Liver (tissue), 9 donors: ENCODE data around the gene CYP3A5. TPM values are rescaled to one million over a fixed set of nuclear protein-coding genes. Genes with fewer than 3 reads are reported as not detected.

Experiments used
- DNase-seq: peaks from one replicate; pipeline ENCODE4 v3.0.0-alpha.2; 2017; ENCODE audit warnings: low spot score
- H3K27ac ChIP-seq, 2 donors: one replicate each; pipeline ENCODE4 v1.7.0; 2013; ENCODE audit warnings: inconsistent platforms in 2 of 2, low read length in 2 of 2, control low read depth in 1 of 2, low read depth in 1 of 2, mild to moderate bottlenecking in 1 of 2
- H3K27me3 ChIP-seq, 4 donors: one replicate each; pipeline versions ENCODE4 v1.6.1 to v1.7.0; 2013; ENCODE audit warnings: low read length in 3 of 4, inconsistent platforms in 1 of 4, mild to moderate bottlenecking in 1 of 4, moderate library complexity in 1 of 4; ENCODE audit not compliant: control insufficient read depth in 4 of 4, insufficient read depth in 4 of 4
- H3K36me3 ChIP-seq, 4 donors: one replicate each; pipeline versions ENCODE4 v1.6.1 to v1.7.0; 2013; ENCODE audit warnings: low read length in 3 of 4, mild to moderate bottlenecking in 3 of 4, low read depth in 1 of 4, moderate library complexity in 1 of 4; ENCODE audit not compliant: control insufficient read depth in 4 of 4, insufficient read depth in 3 of 4
- H3K4me1 ChIP-seq, 4 donors: one replicate each; pipeline versions ENCODE4 v1.6.1 to v1.7.0; 2013; ENCODE audit warnings: low read length in 3 of 4, mild to moderate bottlenecking in 3 of 4, moderate library complexity in 1 of 4; ENCODE audit not compliant: control insufficient read depth in 4 of 4, insufficient read depth in 4 of 4
- H3K4me3 ChIP-seq, 3 donors: one replicate each; pipeline versions ENCODE4 v1.6.1 to v1.7.0; 2013; ENCODE audit warnings: low read length in 3 of 3, control low read depth in 1 of 3, low read depth in 1 of 3, mild to moderate bottlenecking in 1 of 3
- H3K9ac ChIP-seq, 2 donors: one replicate each; pipeline ENCODE4 v1.7.0; 2013; ENCODE audit warnings: low read length in 2 of 2, mild to moderate bottlenecking in 2 of 2, moderate library complexity in 2 of 2, control low read depth in 1 of 2, low read depth in 1 of 2
- H3K9me3 ChIP-seq, 4 donors: one replicate each; pipeline versions ENCODE4 v1.6.1 to v1.7.0; 2013; ENCODE audit warnings: low read length in 3 of 4; ENCODE audit not compliant: control insufficient read depth in 4 of 4
- EGR1 ChIP-seq, 2 donors: IDR thresholded peaks; 2 replicates each; pipeline ENCODE4 v1.6.1; 2016 to 2018; ENCODE audit warnings: antibody characterized with exemption in 2 of 2, low read depth in 2 of 2
- FOXA1 ChIP-seq: IDR thresholded peaks from 2 replicates; pipeline ENCODE4 v1.6.1; 2016; ENCODE audit warnings: antibody characterized with exemption
- FOXA2 ChIP-seq: IDR thresholded peaks from 2 replicates; pipeline ENCODE4 v1.6.1; 2016; ENCODE audit warnings: antibody characterized with exemption
- GABPA ChIP-seq, 2 donors: IDR thresholded peaks in 1 of 2; conservative IDR thresholded peaks in 1 of 2; 2 replicates each; pipeline ENCODE4 v1.6.1; 2016; ENCODE audit warnings: antibody characterized with exemption in 2 of 2, mild to moderate bottlenecking in 1 of 2, moderate library complexity in 1 of 2
- HNF4A ChIP-seq, 2 donors: conservative IDR thresholded peaks; 2 replicates each; pipeline ENCODE4 v1.6.1; 2016; ENCODE audit warnings: antibody characterized with exemption in 2 of 2, mild to moderate bottlenecking in 2 of 2
- HNF4G ChIP-seq: IDR thresholded peaks from 2 replicates; pipeline ENCODE4 v1.6.1; 2016; ENCODE audit warnings: antibody characterized with exemption
- NR2F2 ChIP-seq: IDR thresholded peaks from 2 replicates; pipeline ENCODE4 v1.6.1; 2016; ENCODE audit warnings: antibody characterized with exemption
- RAD21 ChIP-seq, 2 donors: IDR thresholded peaks; 2 replicates each; pipeline ENCODE4 v1.6.1; 2016; ENCODE audit warnings: antibody characterized with exemption in 2 of 2, mild to moderate bottlenecking in 2 of 2
- RXRA ChIP-seq, 2 donors: IDR thresholded peaks; 2 replicates each; pipeline ENCODE4 v1.6.1; 2017 to 2018; ENCODE audit warnings: antibody characterized with exemption in 2 of 2, mild to moderate bottlenecking in 1 of 2
- SP1 ChIP-seq: IDR thresholded peaks from 2 replicates; pipeline ENCODE4 v1.6.1; 2018; ENCODE audit warnings: antibody characterized with exemption, mild to moderate bottlenecking
- TAF1 ChIP-seq: conservative IDR thresholded peaks from 2 replicates; pipeline ENCODE4 v1.6.1; 2016; ENCODE audit warnings: antibody characterized with exemption, mild to moderate bottlenecking
- YY1 ChIP-seq: IDR thresholded peaks from 2 replicates; pipeline ENCODE4 v1.6.1; 2016; ENCODE audit warnings: antibody characterized with exemption, mild to moderate bottlenecking
- WGBS: extraction: QIAGEN DNeasy Blood & Tissue Kit; methylation state at CpG from one replicate; pipeline ENCODE4 v1.1.7; 2013; 5-methylcytosine and 5-hydroxymethylcytosine counted together
- polyA plus RNA-seq, 2 donors: library from polyadenylated mRNA; stranded (reverse) in 1 of 2; unstranded in 1 of 2; fragments of 200-250 nt in 1 of 2; fragments of >200 nt in 1 of 2; fragmentation: Nextera tagmentation in 1 of 2; extraction: Ambion mirVana in 1 of 2; gene quantifications; one replicate each; pipeline versions ENCODE4 v1.2.1 to v1.2.3, GENCODE V29; 2013 to 2015
- total RNA-seq, 2 donors: library from RNA; depleted of rRNA; stranded (reverse); fragments of >200 nt; gene quantifications; one replicate each; pipeline ENCODE4 v1.2.3, GENCODE V29; 2014
- TF ChIP-seq, protein P1 (sequence below): IDR thresholded peaks from 2 replicates; pipeline ENCODE4 v1.6.1; 2016; ENCODE audit warnings: antibody characterized with exemption
- TF ChIP-seq, protein P2 (sequence below): IDR thresholded peaks from 2 replicates; pipeline ENCODE4 v1.6.1; 2016; ENCODE audit warnings: antibody characterized with exemption, mild to moderate bottlenecking
- TF ChIP-seq, protein P3 (sequence below): IDR thresholded peaks from 2 replicates; pipeline ENCODE4 v1.6.1; 2016; ENCODE audit warnings: antibody characterized with exemption
- TF ChIP-seq, protein P4 (sequence below): fragments of 150-350 bp; IDR thresholded peaks from 2 replicates; pipeline ENCODE4 v1.5.1; 2017; ENCODE audit warnings: improper control_type of control experiment, low read depth, low read length; ENCODE audit not compliant: missing input control
- TF ChIP-seq, protein P5 (sequence below): IDR thresholded peaks from 2 replicates; pipeline ENCODE4 v1.6.1; 2016; ENCODE audit warnings: antibody characterized with exemption
- donor health status: healthy.
- donor health status: healthy.
- donor health status: healthy.
- donor health status: healthy.
- donor health status: healthy.

CYP3A5 gene
- total and polyA plus RNA-seq, 4 donors: 21.9 to 1,413 (median 717) TPM

DNA sequence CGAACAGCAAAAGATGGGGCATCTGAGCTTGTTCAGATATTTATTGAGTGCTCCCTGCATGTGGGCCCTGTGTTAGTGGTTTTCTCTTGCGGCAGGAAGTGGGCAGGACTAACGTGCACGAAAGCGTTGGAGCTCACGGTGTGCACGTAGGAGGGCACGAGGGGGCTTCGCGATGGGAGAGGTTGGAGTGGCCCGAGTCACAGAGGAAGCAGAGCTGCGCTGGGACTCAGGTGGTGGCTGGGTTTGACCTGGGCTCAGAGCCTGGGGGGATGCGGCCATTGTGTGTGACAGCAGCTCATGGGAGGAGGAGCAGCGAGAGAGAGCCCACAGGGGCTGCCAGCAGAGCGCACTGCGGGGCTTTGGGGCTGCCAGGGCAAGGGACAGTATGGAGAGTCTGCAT lies 55.3 kb downstream of the CYP3A5 start:
- no peak for DNase-seq
- Histone ChIP-seq H3K9me3 (no peaks in the 10 kb centered on the region), H3K4me3 (no peak overlapping the region), H3K27me3 (no peaks in the 10 kb centered on the region), H3K27ac (no peak overlapping the region), H3K9ac (no peak overlapping the region), H3K4me1 (no peaks in the 10 kb centered on the region), H3K36me3 (peaks cover 12 to 91% (median 76%) of the 10 kb centered on the region in 4 donors)
- no peak for TF ChIP-seq TAF1
- no peak for TF ChIP-seq NR2F2
- no peak for TF ChIP-seq FOXA1
- TF ChIP-seq, protein P1, sequence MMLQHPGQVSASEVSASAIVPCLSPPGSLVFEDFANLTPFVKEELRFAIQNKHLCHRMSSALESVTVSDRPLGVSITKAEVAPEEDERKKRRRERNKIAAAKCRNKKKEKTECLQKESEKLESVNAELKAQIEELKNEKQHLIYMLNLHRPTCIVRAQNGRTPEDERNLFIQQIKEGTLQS: no peak
- TF ChIP-seq, protein P2, sequence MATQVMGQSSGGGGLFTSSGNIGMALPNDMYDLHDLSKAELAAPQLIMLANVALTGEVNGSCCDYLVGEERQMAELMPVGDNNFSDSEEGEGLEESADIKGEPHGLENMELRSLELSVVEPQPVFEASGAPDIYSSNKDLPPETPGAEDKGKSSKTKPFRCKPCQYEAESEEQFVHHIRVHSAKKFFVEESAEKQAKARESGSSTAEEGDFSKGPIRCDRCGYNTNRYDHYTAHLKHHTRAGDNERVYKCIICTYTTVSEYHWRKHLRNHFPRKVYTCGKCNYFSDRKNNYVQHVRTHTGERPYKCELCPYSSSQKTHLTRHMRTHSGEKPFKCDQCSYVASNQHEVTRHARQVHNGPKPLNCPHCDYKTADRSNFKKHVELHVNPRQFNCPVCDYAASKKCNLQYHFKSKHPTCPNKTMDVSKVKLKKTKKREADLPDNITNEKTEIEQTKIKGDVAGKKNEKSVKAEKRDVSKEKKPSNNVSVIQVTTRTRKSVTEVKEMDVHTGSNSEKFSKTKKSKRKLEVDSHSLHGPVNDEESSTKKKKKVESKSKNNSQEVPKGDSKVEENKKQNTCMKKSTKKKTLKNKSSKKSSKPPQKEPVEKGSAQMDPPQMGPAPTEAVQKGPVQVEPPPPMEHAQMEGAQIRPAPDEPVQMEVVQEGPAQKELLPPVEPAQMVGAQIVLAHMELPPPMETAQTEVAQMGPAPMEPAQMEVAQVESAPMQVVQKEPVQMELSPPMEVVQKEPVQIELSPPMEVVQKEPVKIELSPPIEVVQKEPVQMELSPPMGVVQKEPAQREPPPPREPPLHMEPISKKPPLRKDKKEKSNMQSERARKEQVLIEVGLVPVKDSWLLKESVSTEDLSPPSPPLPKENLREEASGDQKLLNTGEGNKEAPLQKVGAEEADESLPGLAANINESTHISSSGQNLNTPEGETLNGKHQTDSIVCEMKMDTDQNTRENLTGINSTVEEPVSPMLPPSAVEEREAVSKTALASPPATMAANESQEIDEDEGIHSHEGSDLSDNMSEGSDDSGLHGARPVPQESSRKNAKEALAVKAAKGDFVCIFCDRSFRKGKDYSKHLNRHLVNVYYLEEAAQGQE: no peak
- no peak for TF ChIP-seq RAD21 (IDR thresholded peaks at IDR 0.05)
- no peak for TF ChIP-seq EGR1 (IDR thresholded peaks at IDR 0.05; ENCODE audit: low read depth in 2 of 2)
- TF ChIP-seq, protein P3, sequence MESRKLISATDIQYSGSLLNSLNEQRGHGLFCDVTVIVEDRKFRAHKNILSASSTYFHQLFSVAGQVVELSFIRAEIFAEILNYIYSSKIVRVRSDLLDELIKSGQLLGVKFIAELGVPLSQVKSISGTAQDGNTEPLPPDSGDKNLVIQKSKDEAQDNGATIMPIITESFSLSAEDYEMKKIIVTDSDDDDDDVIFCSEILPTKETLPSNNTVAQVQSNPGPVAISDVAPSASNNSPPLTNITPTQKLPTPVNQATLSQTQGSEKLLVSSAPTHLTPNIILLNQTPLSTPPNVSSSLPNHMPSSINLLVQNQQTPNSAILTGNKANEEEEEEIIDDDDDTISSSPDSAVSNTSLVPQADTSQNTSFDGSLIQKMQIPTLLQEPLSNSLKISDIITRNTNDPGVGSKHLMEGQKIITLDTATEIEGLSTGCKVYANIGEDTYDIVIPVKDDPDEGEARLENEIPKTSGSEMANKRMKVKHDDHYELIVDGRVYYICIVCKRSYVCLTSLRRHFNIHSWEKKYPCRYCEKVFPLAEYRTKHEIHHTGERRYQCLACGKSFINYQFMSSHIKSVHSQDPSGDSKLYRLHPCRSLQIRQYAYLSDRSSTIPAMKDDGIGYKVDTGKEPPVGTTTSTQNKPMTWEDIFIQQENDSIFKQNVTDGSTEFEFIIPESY: no peak
- no peak for TF ChIP-seq GABPA (IDR thresholded peaks at IDR 0.05 in 1 of 2, conservative IDR thresholded peaks at IDR 0.05 in 1 of 2)
- TF ChIP-seq FOXA2: no peak
- TF ChIP-seq, protein P4, sequence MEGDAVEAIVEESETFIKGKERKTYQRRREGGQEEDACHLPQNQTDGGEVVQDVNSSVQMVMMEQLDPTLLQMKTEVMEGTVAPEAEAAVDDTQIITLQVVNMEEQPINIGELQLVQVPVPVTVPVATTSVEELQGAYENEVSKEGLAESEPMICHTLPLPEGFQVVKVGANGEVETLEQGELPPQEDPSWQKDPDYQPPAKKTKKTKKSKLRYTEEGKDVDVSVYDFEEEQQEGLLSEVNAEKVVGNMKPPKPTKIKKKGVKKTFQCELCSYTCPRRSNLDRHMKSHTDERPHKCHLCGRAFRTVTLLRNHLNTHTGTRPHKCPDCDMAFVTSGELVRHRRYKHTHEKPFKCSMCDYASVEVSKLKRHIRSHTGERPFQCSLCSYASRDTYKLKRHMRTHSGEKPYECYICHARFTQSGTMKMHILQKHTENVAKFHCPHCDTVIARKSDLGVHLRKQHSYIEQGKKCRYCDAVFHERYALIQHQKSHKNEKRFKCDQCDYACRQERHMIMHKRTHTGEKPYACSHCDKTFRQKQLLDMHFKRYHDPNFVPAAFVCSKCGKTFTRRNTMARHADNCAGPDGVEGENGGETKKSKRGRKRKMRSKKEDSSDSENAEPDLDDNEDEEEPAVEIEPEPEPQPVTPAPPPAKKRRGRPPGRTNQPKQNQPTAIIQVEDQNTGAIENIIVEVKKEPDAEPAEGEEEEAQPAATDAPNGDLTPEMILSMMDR: no peak
- 86% methylated on average over 16 of the region's 16 CpGs for WGBS

DNA sequence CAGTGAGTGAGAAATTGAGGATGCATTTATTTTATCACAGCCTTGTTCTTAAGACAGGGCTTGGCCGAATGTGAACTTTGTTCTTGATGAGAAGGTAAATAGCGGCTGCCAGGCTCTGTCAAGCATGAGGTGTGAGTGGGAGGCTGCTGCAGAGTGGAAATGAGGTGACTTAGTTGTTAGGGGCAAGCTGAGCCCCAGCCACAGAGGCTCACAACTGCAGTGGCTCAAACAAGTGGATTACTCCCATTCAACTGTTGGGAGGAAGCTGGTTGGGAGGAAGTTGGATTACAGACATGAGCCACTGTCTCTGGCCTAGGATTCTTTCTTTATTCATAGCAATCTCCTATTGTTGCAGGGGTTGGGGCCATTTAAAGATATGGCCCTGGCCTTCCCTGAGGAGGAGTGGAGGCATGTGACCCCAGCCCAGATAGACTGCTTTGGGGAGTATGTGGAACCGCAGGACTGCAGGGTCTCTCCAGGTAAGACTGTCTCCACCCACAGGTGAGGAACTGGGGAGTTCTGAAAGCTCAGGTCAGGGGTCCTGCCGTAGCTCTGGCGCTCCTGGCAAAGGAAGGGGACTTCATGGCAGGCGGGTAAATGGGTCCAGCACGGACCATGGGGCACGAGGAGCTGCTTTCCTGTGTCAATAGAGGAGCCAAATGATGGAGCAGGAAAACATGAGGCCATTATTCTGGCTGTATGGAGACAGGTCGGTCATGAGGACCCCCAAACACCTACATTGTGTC lies 55.9 kb downstream of the CYP3A5 start:
- 87% methylated on average over 9 of the region's 9 CpGs for WGBS

More for the DNA sequence above, 55.9 kb downstream of the CYP3A5 start:
- TF ChIP-seq NR2F2 (no peak), FOXA2 (no peak), HNF4A (conservative IDR thresholded peaks at IDR 0.05) (no peak), TAF1 (no peak), YY1 (no peak), SP1 (no peak), EGR1 (IDR thresholded peaks at IDR 0.05; ENCODE audit: low read depth in 2 of 2) (no peak), HNF4G (no peak), RXRA (IDR thresholded peaks at IDR 0.05) (no peak)
- TF ChIP-seq, protein P3: no peak
- TF ChIP-seq, protein P5, sequence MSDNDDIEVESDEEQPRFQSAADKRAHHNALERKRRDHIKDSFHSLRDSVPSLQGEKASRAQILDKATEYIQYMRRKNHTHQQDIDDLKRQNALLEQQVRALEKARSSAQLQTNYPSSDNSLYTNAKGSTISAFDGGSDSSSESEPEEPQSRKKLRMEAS: no peak
- TF ChIP-seq, protein P4: no peak
- no peak for DNase-seq
- Histone ChIP-seq H3K27me3 (no peaks in the 10 kb centered on the region), H3K27ac (no peak overlapping the region), H3K9ac (no peak overlapping the region), H3K36me3 (peaks cover 11 to 89% (median 75%) of the 10 kb centered on the region in 4 donors), H3K4me3 (no peak overlapping the region), H3K9me3 (no peaks in the 10 kb centered on the region), H3K4me1 (no peaks in the 10 kb centered on the region)
